Mesothelial cell of epicardium (in vitro differentiated cells): ENCODE results near the gene SLC25A44. TPM values are rescaled to one million over a fixed set of nuclear protein-coding genes. Genes with fewer than 3 reads are reported as not detected.

ENCODE experiments used
- DNase-seq, 2 experiments: peaks; one replicate each; pipeline ENCODE4 v3.0.0; 2021; ENCODE audit warnings: low spot score in 2 of 2; ENCODE audit not compliant: unreplicated experiment in 2 of 2
- H3K27ac Mint-ChIP-seq: 2 replicates; pipeline ENCODE4 v1.8.0; 2021; ENCODE audit warnings: mixed read lengths
- H3K27me3 Mint-ChIP-seq: 2 replicates; pipeline ENCODE4 v1.8.0; 2021; ENCODE audit warnings: low read depth, mixed read lengths
- H3K36me3 Mint-ChIP-seq: 2 replicates; pipeline ENCODE4 v1.8.0; 2021; ENCODE audit warnings: mixed read lengths
- H3K4me1 Mint-ChIP-seq: 2 replicates; pipeline ENCODE4 v1.8.0; 2021; ENCODE audit warnings: mixed read lengths
- H3K4me3 Mint-ChIP-seq: 2 replicates; pipeline ENCODE4 v1.8.0; 2021; ENCODE audit warnings: mild to moderate bottlenecking, moderate library complexity, mixed read lengths
- H3K9me3 Mint-ChIP-seq: 2 replicates; pipeline ENCODE4 v1.8.0; 2021; ENCODE audit warnings: mixed read lengths
- CTCF ChIP-seq: fragments of 200-600 bp; sonication (generic); IDR thresholded peaks from one replicate; pipeline ENCODE4 v1.5.0; 2021; ENCODE audit warnings: antibody characterized with exemption; ENCODE audit not compliant: unreplicated experiment
- total RNA-seq: library from RNA; stranded (reverse); gene quantifications from 3 replicates; pipeline ENCODE4 v1.2.1, GENCODE V29; 2021

Gene SLC25A44
- total RNA-seq, 1 donor from 2014 or later, result 15.4 TPM

- peaks cover 4% of the 10 kb centered on the region for H3K4me1 Mint-ChIP-seq
- H3K27ac Mint-ChIP-seq, result no peak overlapping the region
- no peaks in the 10 kb centered on the region for H3K9me3 Mint-ChIP-seq
- no peak for DNase-seq
- no peak overlapping the region for H3K4me3 Mint-ChIP-seq
- peaks cover 41% of the 10 kb centered on the region for H3K36me3 Mint-ChIP-seq
- no peak for TF ChIP-seq CTCF
- H3K27me3 Mint-ChIP-seq, result no peaks in the 10 kb centered on the region
Measured at GRCh38 chr1:156226116-156226538, 32.2 kb downstream of the SLC25A44 start.

- no peak for DNase-seq
- Mint-ChIP-seq H3K27me3 (no peaks in the 10 kb centered on the region), H3K4me3 (no peak overlapping the region), H3K27ac (no peak overlapping the region), H3K4me1 (peaks cover 4% of the 10 kb centered on the region), H3K36me3 (peaks cover 35% of the 10 kb centered on the region), H3K9me3 (no peaks in the 10 kb centered on the region)
- TF ChIP-seq CTCF, result no peak
Measured at GRCh38 chr1:156226782-156227181, 32.9 kb downstream of the SLC25A44 start.

GRCh38 chr1:156228501-156228900, 34.6 kb downstream of the SLC25A44 start:
- Mint-ChIP-seq H3K27me3 (no peaks in the 10 kb centered on the region), H3K4me3 (no peak overlapping the region), H3K9me3 (no peaks in the 10 kb centered on the region), H3K27ac (no peak overlapping the region), H3K36me3 (peaks cover 25% of the 10 kb centered on the region), H3K4me1 (peaks cover 7% of the 10 kb centered on the region)
- TF ChIP-seq CTCF, result no peak
- DNase-seq, result no peak

GRCh38 chr1:156229809-156230472, 36.0 kb downstream of the SLC25A44 start:
- H3K27ac Mint-ChIP-seq, result no peak overlapping the region
- H3K4me1 Mint-ChIP-seq, result peaks cover 8% of the 10 kb centered on the region
- no peak for DNase-seq
- H3K9me3 Mint-ChIP-seq, result no peaks in the 10 kb centered on the region
- no peak overlapping the region for H3K4me3 Mint-ChIP-seq
- peaks cover 26% of the 10 kb centered on the region for H3K36me3 Mint-ChIP-seq
- no peak for TF ChIP-seq CTCF
- no peaks in the 10 kb centered on the region for H3K27me3 Mint-ChIP-seq

GRCh38 chr1:156230473-156230837, 36.6 kb downstream of the SLC25A44 start:
- no peak overlapping the region for H3K27ac Mint-ChIP-seq
- no peak for TF ChIP-seq CTCF
- peaks cover 24% of the 10 kb centered on the region for H3K36me3 Mint-ChIP-seq
- DNase-seq, result no peak
- H3K4me3 Mint-ChIP-seq, result no peak overlapping the region
- H3K9me3 Mint-ChIP-seq, result no peaks in the 10 kb centered on the region
- peaks cover 5% of the 10 kb centered on the region for H3K4me1 Mint-ChIP-seq
- no peaks in the 10 kb centered on the region for H3K27me3 Mint-ChIP-seq
